H9 (cell line): Measurements from ENCODE around the gene IQCN. TPM values are rescaled to one million over a fixed set of nuclear protein-coding genes. Genes with fewer than 3 reads are reported as not detected.

ENCODE experiments used
- DNase-seq: peaks from one replicate; pipeline ENCODE4 v3.0.0-alpha.2; 2017
- H2AFZ ChIP-seq: one replicate; pipeline ENCODE4 v1.6.1; 2013; ENCODE audit warnings: mild to moderate bottlenecking, low read length, control low read depth, moderate library complexity
- H2AK5ac ChIP-seq: 2 replicates; pipeline ENCODE4 v1.6.1; 2013; ENCODE audit warnings: low read length, control low read depth, mixed read lengths; ENCODE audit not compliant: insufficient read length
- H2BK120ac ChIP-seq: one replicate; pipeline ENCODE4 v1.6.1; 2013; ENCODE audit warnings: low read depth, mild to moderate bottlenecking, low read length, control low read depth, inconsistent platforms; ENCODE audit not compliant: poor library complexity, severe bottlenecking
- H2BK12ac ChIP-seq: 2 replicates; pipeline ENCODE4 v1.6.1; 2013; ENCODE audit warnings: low read length, control low read depth, mixed read lengths, low read depth; ENCODE audit not compliant: insufficient read length
- H2BK15ac ChIP-seq: 2 replicates; pipeline ENCODE4 v1.6.1; 2013; ENCODE audit warnings: low read depth, low read length, control low read depth
- H2BK20ac ChIP-seq: one replicate; pipeline ENCODE4 v1.6.1; 2013; ENCODE audit warnings: low read depth, mild to moderate bottlenecking, low read length, control low read depth, inconsistent platforms; ENCODE audit not compliant: poor library complexity, severe bottlenecking
- H2BK5ac ChIP-seq: 2 replicates; pipeline ENCODE4 v1.6.1; 2013; ENCODE audit warnings: low read length, control low read depth, mixed read lengths; ENCODE audit not compliant: insufficient read length
- H3K14ac ChIP-seq: 2 replicates; pipeline ENCODE4 v1.6.1; 2013; ENCODE audit warnings: low read length, control low read depth; ENCODE audit not compliant: insufficient read depth
- H3K18ac ChIP-seq: 2 replicates; pipeline ENCODE4 v1.6.1; 2013; ENCODE audit warnings: low read depth, mild to moderate bottlenecking, mixed read lengths, low read length, control low read depth; ENCODE audit not compliant: insufficient read length
- H3K23ac ChIP-seq: 2 replicates; pipeline ENCODE4 v1.6.1; 2013; ENCODE audit warnings: low read length, control low read depth, mixed read lengths, low read depth; ENCODE audit not compliant: insufficient read length
- H3K23me2 ChIP-seq: 2 replicates; pipeline ENCODE4 v1.6.1; 2013; ENCODE audit warnings: low read depth, mild to moderate bottlenecking, mixed read lengths, low read length, control low read depth; ENCODE audit not compliant: insufficient read length, poor library complexity, severe bottlenecking
- H3K27ac ChIP-seq: 2 replicates; pipeline ENCODE4 v1.5.1; 2013; ENCODE audit warnings: low read length, control low read depth, mixed read lengths, low read depth; ENCODE audit not compliant: insufficient read length
- H3K27me3 ChIP-seq: 2 replicates; pipeline ENCODE4 v1.6.1; 2013; ENCODE audit warnings: low read length, control low read depth, inconsistent platforms; ENCODE audit not compliant: insufficient read depth
- H3K4ac ChIP-seq: 2 replicates; pipeline ENCODE4 v1.6.1; 2013; ENCODE audit warnings: low read depth, mild to moderate bottlenecking, control low read depth, inconsistent platforms, low read length, moderate library complexity
- H3K4me1 ChIP-seq: 2 replicates; pipeline ENCODE4 v1.6.1; 2013; ENCODE audit warnings: low read length, control low read depth, inconsistent platforms; ENCODE audit not compliant: insufficient read depth
- H3K4me2 ChIP-seq: 2 replicates; pipeline ENCODE4 v1.6.1; 2013; ENCODE audit warnings: low read length, control low read depth, mixed read lengths; ENCODE audit not compliant: insufficient read length, insufficient read depth
- H3K56ac ChIP-seq: 2 replicates; pipeline ENCODE4 v1.6.1; 2013; ENCODE audit warnings: low read depth, mild to moderate bottlenecking, mixed read lengths, low read length, control low read depth; ENCODE audit not compliant: insufficient read length
- H3K79me1 ChIP-seq: 2 replicates; pipeline ENCODE4 v1.6.1; 2013; ENCODE audit warnings: low read depth, mild to moderate bottlenecking, moderate library complexity, low read length, control low read depth, inconsistent platforms; ENCODE audit not compliant: insufficient read depth, poor library complexity, severe bottlenecking
- H3K79me2 ChIP-seq: 2 replicates; pipeline ENCODE4 v1.6.1; 2013; ENCODE audit warnings: low read length, control low read depth, inconsistent platforms; ENCODE audit not compliant: insufficient read depth
- H3K9ac ChIP-seq: 2 replicates; pipeline ENCODE4 v1.6.1; 2013; ENCODE audit warnings: low read length, control low read depth, mixed read lengths; ENCODE audit not compliant: insufficient read length; ENCODE audit errors: extremely low read depth
- H3K9me3 ChIP-seq: one replicate; pipeline ENCODE4 v1.6.1; 2013; ENCODE audit warnings: low read depth, low read length, inconsistent platforms; ENCODE audit not compliant: control insufficient read depth
- H3T11ph ChIP-seq: one replicate; pipeline ENCODE4 v1.6.1; 2013; ENCODE audit warnings: mild to moderate bottlenecking, low read length, control low read depth, inconsistent platforms
- H4K20me1 ChIP-seq: one replicate; pipeline ENCODE4 v1.6.1; 2013; ENCODE audit not compliant: control insufficient read depth, insufficient read length, insufficient read depth
- H4K5ac ChIP-seq: 2 replicates; pipeline ENCODE4 v1.6.1; 2013; ENCODE audit warnings: low read depth, mild to moderate bottlenecking, mixed read lengths, low read length, control low read depth; ENCODE audit not compliant: insufficient read length
- H4K8ac ChIP-seq: replicated peaks from 2 replicates; pipeline ENCODE4 v1.6.1; 2013; ENCODE audit warnings: low read length, control low read depth, mixed read lengths, low read depth; ENCODE audit not compliant: insufficient read length
- H4K91ac ChIP-seq: 2 replicates; pipeline ENCODE4 v1.6.1; 2013; ENCODE audit warnings: low read depth, mild to moderate bottlenecking, moderate library complexity, mixed read lengths, low read length, control low read depth; ENCODE audit not compliant: insufficient read length
- H3K27ac Mint-ChIP-seq, 3 experiments: 2 replicates in 2 of 3; 3 replicates in 1 of 3; pipeline ENCODE4 v1.8.0; 2020 to 2021; ENCODE audit warnings: mixed read lengths in 3 of 3, mild to moderate bottlenecking in 1 of 3, moderate library complexity in 1 of 3
- H3K27me3 Mint-ChIP-seq: 2 replicates; pipeline ENCODE4 v1.8.0; 2021; ENCODE audit warnings: low read depth, mild to moderate bottlenecking, moderate library complexity, mixed read lengths
- H3K36me3 Mint-ChIP-seq, 3 experiments: 2 replicates in 2 of 3; 3 replicates in 1 of 3; pipeline ENCODE4 v1.8.0; 2020 to 2021; ENCODE audit warnings: low read depth in 3 of 3, mixed read lengths in 3 of 3; ENCODE audit not compliant: insufficient read depth in 1 of 3
- H3K4me1 Mint-ChIP-seq, 2 experiments: 2 replicates each; pipeline ENCODE4 v1.8.0; 2020; ENCODE audit warnings: mixed read lengths in 2 of 2
- H3K4me3 Mint-ChIP-seq, 2 experiments: 2 replicates in 1 of 2; 3 replicates in 1 of 2; pipeline ENCODE4 v1.8.0; 2020 to 2021; ENCODE audit warnings: mild to moderate bottlenecking in 2 of 2, mixed read lengths in 2 of 2, moderate library complexity in 1 of 2
- H3K9me3 Mint-ChIP-seq, 2 experiments: 2 replicates in 1 of 2; 3 replicates in 1 of 2; pipeline ENCODE4 v1.8.0; 2020; ENCODE audit warnings: mild to moderate bottlenecking in 2 of 2, mixed read lengths in 2 of 2, moderate library complexity in 1 of 2
- CTCF ChIP-seq: fragments of 200-600 bp; sonication (generic); conservative IDR thresholded peaks from 3 replicates; pipeline ENCODE4 v1.8.0; 2021; ENCODE audit warnings: antibody characterized with exemption, mild to moderate bottlenecking
- WGBS: extraction: QIAGEN DNeasy Blood & Tissue Kit; methylation state at CpG from one replicate; pipeline ENCODE4 v1.1.7; 2013; ENCODE audit warnings: missing lambda C conversion rate, low lambda C conversion rate, mixed read lengths; ENCODE audit not compliant: insufficient read length; ENCODE audit errors: extremely low coverage; 5-methylcytosine and 5-hydroxymethylcytosine counted together
- total RNA-seq: library from RNA; stranded (reverse); gene quantifications from 2 replicates; pipeline ENCODE4 v1.2.1, GENCODE V29; 2021

IQCN gene
- total RNA-seq, 1 experiment from 2014 or later: 0.39 TPM

DNA sequence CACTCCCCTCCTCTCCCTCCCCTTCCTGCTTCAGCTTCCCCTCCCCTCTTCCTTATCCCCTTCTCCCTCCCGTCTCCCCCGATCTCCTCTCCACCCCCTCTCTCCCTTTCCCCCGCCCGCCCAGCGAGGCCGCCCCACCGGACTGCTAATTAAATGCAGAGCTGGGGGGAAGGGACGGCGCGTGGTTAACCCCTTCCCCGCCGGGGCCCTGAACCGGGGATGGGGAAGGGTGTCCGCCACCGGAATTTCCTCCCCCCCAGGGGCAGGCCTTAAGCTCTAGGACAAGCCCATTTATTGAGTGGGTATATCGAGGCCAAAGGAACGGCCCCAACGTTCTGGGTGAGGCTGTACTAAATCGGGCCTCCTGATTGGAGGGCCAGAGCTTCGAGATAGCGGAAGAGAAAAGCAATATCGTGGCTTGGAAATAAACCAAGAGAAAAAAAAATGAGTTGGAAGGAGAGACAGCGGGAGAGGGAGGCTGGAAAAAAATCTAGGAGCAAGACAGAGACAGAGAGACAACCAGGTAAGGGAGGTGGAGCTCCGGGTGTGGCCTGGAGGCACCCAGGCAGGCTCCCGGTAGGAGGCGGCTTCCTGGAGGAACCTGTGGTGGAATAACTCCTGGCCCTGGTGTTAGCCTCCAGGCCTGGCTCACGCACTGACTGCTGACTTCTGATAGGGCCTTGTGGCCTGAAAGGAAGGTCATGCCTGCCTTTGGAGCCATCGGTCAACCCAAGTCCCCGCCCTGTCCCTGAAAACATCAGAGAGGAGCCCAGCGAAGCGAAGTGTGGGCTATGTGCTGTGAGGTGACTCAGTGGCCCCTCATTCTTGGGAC lies 18.8 kb upstream of the IQCN start:
- Histone ChIP-seq H2BK120ac (no peak overlapping the region), H4K8ac (no peak overlapping the region), H2BK12ac (no peak overlapping the region), H3K23me2 (peaks cover 9% of the 10 kb centered on the region), H4K5ac (no peak overlapping the region), H4K91ac (no peak overlapping the region), H3K9me3 (no peaks in the 10 kb centered on the region), H3K27ac (peak overlapping the region; percentile 31), H2BK5ac (no peak overlapping the region), H3K56ac (no peak overlapping the region), H2BK20ac (no peak overlapping the region), H2BK15ac (no peak overlapping the region), H3K79me1 (no peaks in the 10 kb centered on the region), H3K14ac (no peak overlapping the region), H3K9ac (no peak overlapping the region), H3K23ac (no peak overlapping the region), H3K18ac (peak overlapping the region; percentile 1), H3T11ph (no peak overlapping the region), H3K4me2 (peak overlapping the region; percentile 76), H2AFZ (no peak overlapping the region), H3K79me2 (no peaks in the 10 kb centered on the region; the same call in 1 of the 2 replicates), H3K27me3 (no peaks in the 10 kb centered on the region), H3K4me1 (peaks cover 5% of the 10 kb centered on the region; the same call in 1 of the 2 replicates), H2AK5ac (no peak overlapping the region), H4K20me1 (no peaks in the 10 kb centered on the region), H3K4ac (no peak overlapping the region)
- peaks cover 5% of the 10 kb centered on the region for H3K27me3 Mint-ChIP-seq
- no peaks in the 10 kb centered on the region; a peak in 2 of 7 replicates for H3K36me3 Mint-ChIP-seq
- peak overlapping the region; percentile 33 to 98 (median 91); a peak in 6 of 7 replicates for H3K27ac Mint-ChIP-seq
- peaks cover 35 to 48% of the 10 kb centered on the region in 2 experiments for H3K4me1 Mint-ChIP-seq
- WGBS: no CpG with 5 or more reads among the region's 31 CpGs
- no peaks in the 10 kb centered on the region; a peak in 2 of 5 replicates for H3K9me3 Mint-ChIP-seq
- H3K4me3 Mint-ChIP-seq: peak overlapping the region; percentile 81 to 90
- peak; percentile 96 for DNase-seq
- no peak for TF ChIP-seq CTCF
